Measurements from ENCODE around the gene DIP2B.

Gene DIP2B

GRCh38 chr12:50584135-50584534 lies 79.3 kb downstream of the DIP2B start:
- no peak for DNase-seq

- no peak for DNase-seq
These were observed 85.1 kb downstream of the DIP2B start for GRCh38 chr12:50589650-50590435.

- DNase-seq: no peak
These were observed 86.1 kb downstream of the DIP2B start for GRCh38 chr12:50590869-50591268.

GRCh38 chr12:50595667-50596066 lies 90.9 kb downstream of the DIP2B start:
- DNase-seq: no peak

GRCh38 chr12:50597200-50598195 lies 92.7 kb downstream of the DIP2B start:
- no peak for DNase-seq

GRCh38 chr12:50598321-50598862 lies 93.6 kb downstream of the DIP2B start:
- no peak for DNase-seq

- DNase-seq: no peak
These were observed 94.7 kb downstream of the DIP2B start for GRCh38 chr12:50599366-50600095.

- DNase-seq: no peak
These were observed 95.6 kb downstream of the DIP2B start for GRCh38 chr12:50600364-50600763.

GRCh38 chr12:50603817-50604639 lies 99.2 kb downstream of the DIP2B start:
- DNase-seq: no peak

GRCh38 chr12:50604640-50604920 lies 99.8 kb downstream of the DIP2B start:
- no peak for DNase-seq

- no peak for DNase-seq
These were observed 102.0 kb downstream of the DIP2B start for GRCh38 chr12:50606675-50607375.

GRCh38 chr12:50609292-50609874 lies 104.6 kb downstream of the DIP2B start:
- no peak for DNase-seq

GRCh38 chr12:50610171-50610570 lies 105.4 kb downstream of the DIP2B start:
- no peak for DNase-seq

- DNase-seq: no peak
These were observed 106.4 kb downstream of the DIP2B start for GRCh38 chr12:50611021-50611744.

- no peak for DNase-seq
These were observed 108.1 kb downstream of the DIP2B start for GRCh38 chr12:50612882-50613281.

- no peak for DNase-seq
These were observed 108.7 kb downstream of the DIP2B start for GRCh38 chr12:50613463-50613862.

GRCh38 chr12:50614167-50614759 lies 109.5 kb downstream of the DIP2B start:
- DNase-seq: no peak

- no peak for DNase-seq
These were observed 110.5 kb downstream of the DIP2B start for GRCh38 chr12:50615145-50615906.

GRCh38 chr12:50615907-50616296 lies 111.1 kb downstream of the DIP2B start:
- no peak for DNase-seq

Measured in NCI-H2107 (cell line).